Peyer's patch (tissue), 4 donors: Measurements from ENCODE around the gene PAK4.

Experiments used
- POLR2A ChIP-seq, 2 donors: fragments of 450-650 bp; IDR thresholded peaks; one replicate each; pipeline ENCODE4 v1.5.1; 2017; ENCODE audit warnings: antibody characterized with exemption in 2 of 2, mild to moderate bottlenecking in 2 of 2, moderate library complexity in 2 of 2
- TF ChIP-seq, protein P1 (sequence below), 6 experiments: fragments of 450-650 bp in 4 of 6; fragments of 200-600 bp in 2 of 6; sonication (generic) in 1 of 6; IDR thresholded peaks; one replicate each; pipeline ENCODE4 v1.5.1; 2017 to 2019; ENCODE audit warnings: antibody characterized with exemption in 6 of 6, mild to moderate bottlenecking in 3 of 6, moderate library complexity in 1 of 6

DNA sequence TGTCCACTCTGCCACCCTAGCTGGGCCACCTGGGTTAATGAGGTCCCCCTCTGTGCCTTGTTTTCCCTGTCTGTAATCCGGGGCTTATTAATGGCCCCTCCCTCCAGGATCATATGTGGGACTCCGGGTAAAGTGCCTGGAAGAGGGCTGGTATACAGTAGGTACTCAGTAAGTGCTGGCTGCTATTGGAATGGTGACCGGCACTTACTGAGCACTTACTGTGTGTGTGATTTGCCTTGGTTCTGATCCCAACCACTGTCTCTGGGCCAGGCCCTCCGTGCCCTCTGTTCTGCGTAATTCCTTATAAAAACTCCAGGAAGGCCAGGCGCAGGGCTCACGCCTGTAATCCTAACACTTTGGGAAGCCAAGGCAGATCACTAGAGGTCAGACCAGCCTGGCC, 40.3 kb downstream of the PAK4 start:
- TF ChIP-seq POLR2A (IDR thresholded peaks at IDR 0.05), result no peak
- TF ChIP-seq, protein P1, sequence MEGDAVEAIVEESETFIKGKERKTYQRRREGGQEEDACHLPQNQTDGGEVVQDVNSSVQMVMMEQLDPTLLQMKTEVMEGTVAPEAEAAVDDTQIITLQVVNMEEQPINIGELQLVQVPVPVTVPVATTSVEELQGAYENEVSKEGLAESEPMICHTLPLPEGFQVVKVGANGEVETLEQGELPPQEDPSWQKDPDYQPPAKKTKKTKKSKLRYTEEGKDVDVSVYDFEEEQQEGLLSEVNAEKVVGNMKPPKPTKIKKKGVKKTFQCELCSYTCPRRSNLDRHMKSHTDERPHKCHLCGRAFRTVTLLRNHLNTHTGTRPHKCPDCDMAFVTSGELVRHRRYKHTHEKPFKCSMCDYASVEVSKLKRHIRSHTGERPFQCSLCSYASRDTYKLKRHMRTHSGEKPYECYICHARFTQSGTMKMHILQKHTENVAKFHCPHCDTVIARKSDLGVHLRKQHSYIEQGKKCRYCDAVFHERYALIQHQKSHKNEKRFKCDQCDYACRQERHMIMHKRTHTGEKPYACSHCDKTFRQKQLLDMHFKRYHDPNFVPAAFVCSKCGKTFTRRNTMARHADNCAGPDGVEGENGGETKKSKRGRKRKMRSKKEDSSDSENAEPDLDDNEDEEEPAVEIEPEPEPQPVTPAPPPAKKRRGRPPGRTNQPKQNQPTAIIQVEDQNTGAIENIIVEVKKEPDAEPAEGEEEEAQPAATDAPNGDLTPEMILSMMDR (IDR thresholded peaks at IDR 0.05), result no peak
